Measurements from ENCODE around the gene TUBB2B.
"Not testable (repeated sequence)": the region's sequence is repeated elsewhere in the genome, so short reads cannot be mapped to it uniquely, and the experiment has no call there.

TUBB2B gene

DNA sequence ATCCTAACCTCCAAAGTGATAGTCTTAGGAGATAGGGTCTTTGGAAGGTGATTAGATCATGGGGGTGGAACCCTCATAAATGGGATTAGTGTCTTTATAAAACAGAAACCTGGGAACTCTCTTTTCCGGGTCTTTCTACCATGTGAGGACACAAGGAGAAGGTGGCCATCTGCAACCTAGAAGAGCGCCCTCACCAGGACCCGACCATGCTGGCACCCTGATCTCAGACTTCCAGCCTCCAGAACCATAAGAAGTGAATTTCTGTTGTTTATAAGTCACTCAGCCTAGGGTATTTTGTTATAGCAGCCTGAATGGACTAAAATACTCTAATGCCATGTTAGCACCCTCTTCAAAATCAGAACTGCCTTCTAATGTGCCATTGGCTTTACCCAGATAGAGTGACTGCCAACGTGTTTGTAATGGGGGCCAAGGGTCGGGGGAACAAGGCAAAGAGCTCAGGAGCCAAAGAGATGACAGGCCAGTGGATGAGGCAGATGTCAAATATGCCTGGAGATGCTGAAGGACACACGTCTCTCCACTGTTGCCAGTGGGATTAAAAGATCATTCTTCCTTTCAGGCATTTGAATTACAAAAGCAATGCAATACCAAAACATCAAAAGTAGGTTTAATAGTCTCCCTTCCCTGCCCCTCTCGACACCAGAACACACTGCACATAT lies 21.0 kb downstream of the TUBB2B start:
- no peaks in the 10 kb centered on the region for H3K9me3 ChIP-seq
- in situ Hi-C loops (cut with MboI; ENCODE audit: low sequenced_read_pairs), result no loop called here
- no peaks in the 10 kb centered on the region for H3K27me3 ChIP-seq (ENCODE audit: low read depth)
- H3K4me1 ChIP-seq, result peaks cover 6% of the 10 kb centered on the region
- DNase-seq (ENCODE audit: low spot score in 2 of 2), result no peak
- no peaks in the 10 kb centered on the region for H3K36me3 ChIP-seq (replicated peaks)
- no peak overlapping the region for H3K4me3 ChIP-seq

DNA sequence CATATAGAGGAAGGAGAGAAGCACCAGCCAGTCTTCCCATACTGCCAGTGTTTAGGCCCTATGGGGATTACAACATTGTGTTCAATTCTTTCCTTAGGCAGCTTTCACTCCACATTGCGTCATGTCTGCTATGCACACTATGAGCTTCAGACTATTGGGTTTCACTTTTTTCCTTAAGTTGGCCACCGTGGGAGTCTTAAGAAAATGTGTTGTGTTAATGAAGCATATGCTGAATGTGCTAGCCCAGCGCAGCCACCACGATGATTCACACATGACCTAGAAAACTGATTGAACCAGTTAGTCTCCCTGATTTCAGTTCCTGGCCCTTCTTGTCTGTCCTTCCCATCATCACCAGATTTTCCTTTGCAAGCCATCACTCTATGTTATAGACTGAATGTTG lies 21.5 kb downstream of the TUBB2B start:
- DNase-seq (ENCODE audit: low spot score in 2 of 2), result no peak

DNA sequence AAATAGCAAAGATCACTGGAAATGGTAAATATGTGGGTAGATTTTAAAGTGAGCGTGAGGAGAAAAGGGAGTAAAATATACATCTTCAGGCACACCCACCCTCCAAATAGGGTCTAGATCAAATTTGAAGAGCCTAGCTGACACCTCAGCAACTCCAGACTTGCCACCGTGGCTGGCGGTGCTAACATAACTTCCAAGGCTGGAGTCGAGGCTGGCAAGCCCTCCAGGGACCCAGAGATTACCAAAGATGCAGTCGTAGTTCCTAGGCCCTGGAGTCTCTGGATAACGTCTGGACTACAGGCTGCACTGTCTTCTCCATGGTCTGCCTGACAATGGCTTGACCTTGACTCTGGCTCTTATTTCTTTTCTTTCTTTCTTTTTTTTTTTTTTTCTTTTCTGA lies 22.5 kb downstream of the TUBB2B start:
- no peak overlapping the region for H3K4me3 ChIP-seq
- H3K27me3 ChIP-seq (ENCODE audit: low read depth), result no peaks in the 10 kb centered on the region
- H3K9me3 ChIP-seq, result no peaks in the 10 kb centered on the region
- peaks cover 6% of the 10 kb centered on the region for H3K4me1 ChIP-seq
- in situ Hi-C loops (cut with MboI; ENCODE audit: low sequenced_read_pairs), result no loop called here
- H3K36me3 ChIP-seq (replicated peaks), result no peaks in the 10 kb centered on the region
- no peak for DNase-seq (ENCODE audit: low spot score in 2 of 2)

More for the DNA sequence above, 21.5 kb downstream of the TUBB2B start:
- no peaks in the 10 kb centered on the region for H3K9me3 ChIP-seq
- in situ Hi-C loops (cut with MboI; ENCODE audit: low sequenced_read_pairs), result no loop called here
- peaks cover 6% of the 10 kb centered on the region for H3K4me1 ChIP-seq
- H3K36me3 ChIP-seq (replicated peaks), result no peaks in the 10 kb centered on the region
- no peaks in the 10 kb centered on the region for H3K27me3 ChIP-seq (ENCODE audit: low read depth)
- H3K4me3 ChIP-seq, result no peak overlapping the region

DNA sequence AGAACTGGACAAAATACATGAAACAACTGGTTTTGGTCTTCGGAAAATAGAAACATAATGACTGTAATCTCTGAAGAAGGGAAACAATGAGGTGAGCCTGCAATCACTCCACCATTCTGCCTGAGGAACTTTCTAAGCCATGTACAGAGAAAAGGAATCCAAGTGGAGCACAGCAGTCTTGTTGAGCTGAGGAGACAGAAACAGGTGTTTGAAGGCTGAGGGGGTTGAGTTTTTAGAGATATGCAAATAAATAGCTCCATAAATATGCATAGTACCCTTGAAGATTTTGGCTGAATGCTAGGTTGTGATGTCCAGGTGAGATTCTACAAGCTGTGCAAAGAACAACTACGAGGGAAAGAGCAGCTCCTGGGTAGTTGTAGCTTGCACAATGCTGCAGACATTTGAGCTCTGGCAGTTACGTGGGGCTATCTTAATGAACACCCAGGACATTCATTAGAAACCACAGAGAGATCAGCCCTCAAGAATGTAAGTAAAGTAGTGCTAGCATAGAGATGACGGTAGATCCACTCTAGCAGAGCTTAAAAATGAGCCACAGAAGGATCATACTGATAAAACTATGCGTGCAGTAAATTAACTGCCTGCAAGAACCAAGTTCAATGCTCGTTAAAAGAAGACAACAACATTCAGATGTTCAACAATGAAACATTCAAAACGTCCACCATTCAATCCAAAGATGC lies 24.3 kb downstream of the TUBB2B start:
- no peaks in the 10 kb centered on the region for H3K27me3 ChIP-seq (ENCODE audit: low read depth)
- no peak overlapping the region for H3K4me3 ChIP-seq
- no peaks in the 10 kb centered on the region for H3K36me3 ChIP-seq (replicated peaks)
- no peaks in the 10 kb centered on the region for H3K9me3 ChIP-seq
- H3K4me1 ChIP-seq, result peaks cover 4% of the 10 kb centered on the region
- in situ Hi-C loops (cut with MboI; ENCODE audit: low sequenced_read_pairs), result no loop called here
- no peak for DNase-seq (ENCODE audit: low spot score in 2 of 2)

DNA sequence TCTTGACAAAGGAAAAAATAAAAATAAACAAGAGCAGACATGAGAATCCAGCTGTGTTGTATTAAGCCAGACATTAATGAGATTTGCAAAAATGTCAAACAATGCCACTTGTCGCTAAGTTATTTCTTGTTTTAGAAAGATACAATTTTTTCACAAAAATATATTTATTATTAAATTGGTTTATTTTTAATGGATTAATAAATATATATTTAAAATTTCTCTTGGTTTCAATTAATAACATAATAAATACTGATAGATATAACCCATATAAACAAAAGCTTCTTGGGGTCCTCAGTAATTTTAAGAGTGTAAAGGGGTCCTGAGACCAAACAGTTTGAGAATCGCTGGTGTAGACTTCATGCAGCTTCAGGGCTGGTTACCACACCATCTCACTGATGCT lies 26.1 kb downstream of the TUBB2B start:
- H3K9me3 ChIP-seq, result no peaks in the 10 kb centered on the region
- DNase-seq (ENCODE audit: low spot score in 2 of 2), result no peak
- no peaks in the 10 kb centered on the region for H3K36me3 ChIP-seq (replicated peaks)
- peaks cover 1% of the 10 kb centered on the region for H3K4me1 ChIP-seq
- in situ Hi-C loops (cut with MboI; ENCODE audit: low sequenced_read_pairs), result no loop called here
- no peaks in the 10 kb centered on the region for H3K27me3 ChIP-seq (ENCODE audit: low read depth)
- no peak overlapping the region for H3K4me3 ChIP-seq

DNA sequence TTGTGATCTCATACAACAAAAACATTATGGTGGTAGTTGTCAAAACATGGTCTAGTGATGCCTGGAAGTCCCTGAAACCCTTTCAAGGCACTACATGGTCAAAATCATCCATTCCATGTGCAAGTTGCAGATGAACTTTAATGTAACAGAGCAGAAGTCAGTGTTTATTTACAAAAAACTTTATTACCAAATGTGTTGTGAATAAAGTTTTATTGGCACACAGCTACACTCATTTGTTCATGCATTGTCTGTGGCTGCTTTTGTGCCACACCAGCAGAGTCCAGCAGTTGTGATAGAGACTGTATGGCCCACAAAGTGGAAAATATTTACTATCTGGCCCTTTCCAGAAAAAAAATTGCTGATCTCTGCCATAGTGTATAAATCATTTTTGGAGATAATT lies 26.8 kb downstream of the TUBB2B start:
- Histone ChIP-seq H3K4me1 (no peaks in the 10 kb centered on the region), H3K36me3 (replicated peaks) (no peaks in the 10 kb centered on the region), H3K4me3 (no peak overlapping the region), H3K27me3 (ENCODE audit: low read depth) (no peaks in the 10 kb centered on the region), H3K9me3 (no peaks in the 10 kb centered on the region)
- in situ Hi-C loops (cut with MboI; ENCODE audit: low sequenced_read_pairs), result no loop called here
- DNase-seq (ENCODE audit: low spot score in 2 of 2), result no peak

DNA sequence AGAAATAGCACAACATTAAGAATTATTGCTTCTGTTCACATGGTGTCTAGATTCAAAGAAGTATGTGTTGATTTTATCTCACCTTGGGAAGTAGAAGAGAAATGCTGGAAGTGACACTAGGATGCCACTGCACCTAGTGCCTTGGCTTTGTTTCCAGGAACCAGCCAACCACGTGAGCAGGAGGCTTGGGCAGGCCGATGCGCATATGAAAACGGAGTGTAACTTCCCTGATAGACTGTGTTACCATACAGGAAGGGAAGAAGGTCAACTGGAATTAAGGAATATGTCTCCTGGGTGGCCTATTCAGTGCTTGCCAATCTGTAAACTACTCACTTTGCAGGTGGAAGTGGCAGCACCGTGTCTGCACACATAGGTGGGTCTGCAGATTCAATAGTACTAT lies 28.1 kb downstream of the TUBB2B start:
- Histone ChIP-seq H3K4me1 (peaks cover 7% of the 10 kb centered on the region), H3K4me3 (no peak overlapping the region), H3K36me3 (replicated peaks) (no peaks in the 10 kb centered on the region), H3K9me3 (no peaks in the 10 kb centered on the region), H3K27me3 (ENCODE audit: low read depth) (no peaks in the 10 kb centered on the region)
- DNase-seq (ENCODE audit: low spot score in 2 of 2), result no peak
- in situ Hi-C loops (cut with MboI; ENCODE audit: low sequenced_read_pairs), result no loop called here

DNA sequence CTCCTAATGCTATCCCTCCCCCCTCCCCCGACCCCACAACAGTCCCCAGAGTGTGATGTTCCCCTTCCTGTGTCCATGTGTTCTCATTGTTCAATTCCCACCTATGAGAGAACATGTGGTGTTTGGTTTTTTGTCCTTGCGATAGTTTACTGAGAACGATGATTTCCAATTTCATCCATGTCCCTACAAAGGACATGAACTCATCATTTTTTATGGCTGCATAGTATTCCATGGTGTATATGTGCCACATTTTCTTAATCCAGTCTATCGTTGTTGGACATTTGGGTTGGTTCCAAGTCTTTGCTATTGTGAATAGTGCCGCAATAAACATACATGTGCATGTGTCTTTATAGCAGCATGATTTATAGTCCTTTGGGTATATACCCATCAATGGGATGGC lies 29.7 kb downstream of the TUBB2B start:
- H3K36me3 ChIP-seq (replicated peaks); H3K4me1 ChIP-seq; H3K9me3 ChIP-seq; in situ Hi-C loops (cut with MboI; ENCODE audit: low sequenced_read_pairs); H3K27me3 ChIP-seq (ENCODE audit: low read depth); DNase-seq (ENCODE audit: low spot score in 2 of 2); H3K4me3 ChIP-seq: not testable (repeated sequence)

DNA sequence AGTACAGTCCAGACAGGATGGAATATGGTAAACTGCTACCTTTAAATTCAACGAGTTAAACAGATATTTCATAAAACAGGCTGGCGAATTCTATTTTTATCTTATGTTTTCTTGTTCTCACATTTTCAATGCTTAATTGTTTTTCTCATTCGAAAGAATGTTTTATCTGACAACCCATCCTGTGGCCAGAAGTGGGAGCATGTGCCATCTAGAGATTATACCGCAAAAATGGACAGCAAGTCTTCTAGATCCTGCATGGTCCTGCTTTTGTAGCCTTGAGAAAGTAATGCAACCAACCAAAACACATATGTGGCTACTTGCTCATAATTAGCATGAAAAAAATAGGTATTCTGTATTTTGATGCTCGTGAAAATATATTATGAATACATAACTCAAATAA lies 30.7 kb downstream of the TUBB2B start:
- DNase-seq (ENCODE audit: low spot score in 2 of 2), result no peak
- in situ Hi-C loops (cut with MboI; ENCODE audit: low sequenced_read_pairs), result no loop called here
- H3K4me1 ChIP-seq, result peaks cover 8% of the 10 kb centered on the region

DNA sequence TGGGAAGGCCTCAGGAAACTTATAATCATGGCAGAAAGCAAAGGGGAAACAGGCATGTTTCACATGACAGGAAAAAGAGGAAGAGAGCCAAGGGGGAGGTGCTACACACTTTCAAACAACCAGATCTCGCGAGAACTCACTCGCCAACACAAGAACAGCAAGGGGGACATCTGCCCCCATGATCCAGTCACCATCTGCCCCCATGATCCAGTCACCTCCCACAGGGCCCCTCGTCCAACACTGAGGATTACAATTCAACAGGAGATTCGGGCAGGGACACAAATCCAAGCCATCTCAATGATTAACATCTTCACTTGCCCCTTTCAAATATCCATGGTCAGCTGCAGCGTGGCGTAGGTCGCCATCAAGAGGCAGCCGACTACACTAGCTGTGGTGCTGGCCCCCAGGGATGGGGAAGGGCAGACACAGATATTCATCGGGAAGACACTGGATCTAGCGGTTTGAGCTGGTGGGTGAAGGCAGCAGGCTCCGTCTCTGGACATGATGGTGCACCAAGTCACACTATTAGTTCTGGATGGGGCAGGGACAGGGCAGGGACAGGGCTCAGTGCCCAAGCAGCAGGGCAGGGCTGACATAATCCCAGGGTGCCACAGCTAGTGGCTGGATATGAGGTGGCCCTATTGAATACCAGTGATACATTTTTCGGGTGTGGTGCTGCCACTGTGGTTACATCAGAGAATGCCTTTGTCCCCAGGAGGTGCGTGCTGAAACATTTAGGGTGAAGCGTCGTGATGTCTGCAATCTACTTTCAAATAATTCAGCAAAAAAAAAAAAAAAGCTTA lies 31.6 kb downstream of the TUBB2B start:
- Histone ChIP-seq H3K4me3 (no peak overlapping the region), H3K27me3 (ENCODE audit: low read depth) (no peaks in the 10 kb centered on the region)
- peak in 1 of 2 experiments; percentile 51 for DNase-seq (ENCODE audit: low spot score in 2 of 2)

More for the DNA sequence above, 30.7 kb downstream of the TUBB2B start:
- Histone ChIP-seq H3K36me3 (replicated peaks) (no peaks in the 10 kb centered on the region), H3K27me3 (ENCODE audit: low read depth) (no peaks in the 10 kb centered on the region), H3K9me3 (no peaks in the 10 kb centered on the region), H3K4me3 (no peak overlapping the region)

DNA sequence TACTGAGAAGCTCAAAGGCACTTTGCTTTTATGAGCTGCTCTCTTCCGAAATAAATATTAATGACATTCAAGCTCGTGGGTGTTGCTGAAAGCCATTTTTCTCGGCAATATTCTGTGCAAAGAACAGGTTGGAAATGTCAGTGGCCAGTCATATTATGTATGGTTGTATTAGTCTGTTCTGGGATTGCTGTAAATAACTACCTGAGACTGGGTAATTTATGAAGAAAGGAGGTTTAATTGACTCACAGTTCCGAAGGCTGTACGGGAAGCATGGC lies 32.1 kb downstream of the TUBB2B start:
- in situ Hi-C loops (cut with MboI; ENCODE audit: low sequenced_read_pairs), result no loop called here
- no peaks in the 10 kb centered on the region for H3K9me3 ChIP-seq
- peaks cover 8% of the 10 kb centered on the region for H3K4me1 ChIP-seq
- DNase-seq (ENCODE audit: low spot score in 2 of 2), result no peak
- no peak overlapping the region for H3K4me3 ChIP-seq
- no peaks in the 10 kb centered on the region for H3K27me3 ChIP-seq (ENCODE audit: low read depth)
- H3K36me3 ChIP-seq (replicated peaks), result no peaks in the 10 kb centered on the region

More for the DNA sequence above, 31.6 kb downstream of the TUBB2B start:
- in situ Hi-C loops (cut with MboI; ENCODE audit: low sequenced_read_pairs), result no loop called here
- Histone ChIP-seq H3K36me3 (replicated peaks) (no peaks in the 10 kb centered on the region), H3K4me1 (peaks cover 8% of the 10 kb centered on the region), H3K9me3 (no peaks in the 10 kb centered on the region)

DNA sequence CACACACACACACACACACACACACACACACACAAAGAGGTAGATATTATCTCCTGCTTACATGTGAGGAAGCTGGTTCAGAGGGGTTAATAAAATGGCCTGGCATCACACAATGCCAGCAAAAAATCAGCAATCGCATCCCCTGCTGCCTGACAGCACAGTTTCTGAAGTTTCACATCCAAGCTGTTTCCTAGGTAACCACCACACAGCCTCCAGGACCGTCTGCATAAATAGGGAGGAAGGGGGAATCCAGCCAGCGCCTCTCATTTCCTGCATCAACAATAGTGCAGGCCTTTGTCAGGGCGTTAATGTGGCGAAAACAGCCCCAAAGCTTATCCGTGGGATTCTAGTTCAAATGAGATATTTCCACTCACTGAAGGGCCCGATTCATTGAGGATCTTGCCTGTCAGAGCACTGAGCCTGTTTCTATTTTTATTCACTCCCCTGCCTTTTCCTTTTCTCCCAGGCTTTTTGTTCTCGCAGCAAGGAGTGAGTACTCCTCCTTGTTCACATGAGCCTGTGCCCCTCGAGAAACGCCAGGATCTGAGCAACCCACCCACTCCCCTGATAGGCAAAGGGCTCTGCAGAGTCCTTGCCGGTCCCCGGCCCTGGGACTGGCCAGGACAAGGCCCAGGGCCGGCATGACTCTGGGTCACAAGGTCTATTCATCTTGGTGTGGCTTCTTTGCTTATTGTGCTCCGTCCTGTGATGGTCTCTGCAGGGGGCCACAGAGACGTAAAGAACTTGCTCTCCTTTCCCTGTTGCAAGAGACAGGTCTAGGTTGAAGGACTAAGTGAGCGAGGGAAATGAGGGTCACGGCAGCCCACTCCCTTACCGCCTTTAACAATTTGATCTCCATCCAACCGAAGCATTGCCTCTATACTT lies 32.7 kb downstream of the TUBB2B start:
- in situ Hi-C loops (cut with MboI; ENCODE audit: low sequenced_read_pairs), result no loop called here
- no peak overlapping the region for H3K4me3 ChIP-seq
- H3K27me3 ChIP-seq (ENCODE audit: low read depth), result no peaks in the 10 kb centered on the region
- H3K4me1 ChIP-seq, result peaks cover 8% of the 10 kb centered on the region
- peak in 1 of 2 experiments; percentile 57 for DNase-seq (ENCODE audit: low spot score in 2 of 2)
- no peaks in the 10 kb centered on the region for H3K9me3 ChIP-seq
- no peaks in the 10 kb centered on the region for H3K36me3 ChIP-seq (replicated peaks)

DNA sequence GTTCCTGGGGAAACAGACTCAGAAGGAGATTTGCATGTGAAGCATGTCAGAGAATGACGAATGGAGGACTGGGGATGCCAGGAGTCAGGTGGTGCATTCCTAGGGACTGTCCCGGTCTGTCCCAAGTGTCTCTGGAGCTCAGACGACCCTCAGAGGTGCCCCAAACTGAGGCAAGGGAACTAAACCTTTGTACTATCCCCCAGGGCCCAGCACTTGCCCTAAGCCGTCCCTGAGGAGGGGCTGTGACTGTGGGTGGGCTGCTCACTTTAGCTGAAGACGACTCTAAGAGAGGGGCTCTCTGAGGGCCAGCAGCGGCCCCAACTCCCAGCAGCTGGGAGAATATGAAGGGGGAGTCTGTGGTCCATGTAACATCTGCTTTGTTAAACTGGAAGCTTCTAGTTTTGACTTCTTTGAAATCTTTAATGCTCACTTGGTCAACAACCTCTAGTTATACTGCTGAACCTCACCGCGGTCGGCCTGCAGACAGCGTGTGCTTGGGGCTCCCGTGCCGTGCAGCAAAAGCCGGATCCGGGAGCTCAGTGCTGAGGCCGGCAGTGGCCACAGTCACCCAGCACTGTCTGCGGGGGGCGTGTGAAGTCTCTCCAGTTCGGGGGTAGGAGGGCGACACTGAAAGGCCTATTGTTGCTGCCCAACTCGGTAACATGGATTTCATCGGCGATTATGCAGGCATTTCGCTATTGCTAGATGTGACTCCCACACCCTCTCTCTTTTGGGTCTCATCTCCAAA lies 34.2 kb downstream of the TUBB2B start:
- in situ Hi-C loops (cut with MboI; ENCODE audit: low sequenced_read_pairs), result no loop called here

More for the DNA sequence above, 34.2 kb downstream of the TUBB2B start:
- Histone ChIP-seq H3K27me3 (ENCODE audit: low read depth) (no peaks in the 10 kb centered on the region), H3K9me3 (no peaks in the 10 kb centered on the region), H3K36me3 (replicated peaks) (no peaks in the 10 kb centered on the region), H3K4me3 (no peak overlapping the region), H3K4me1 (peaks cover 8% of the 10 kb centered on the region)
- no peak for DNase-seq (ENCODE audit: low spot score in 2 of 2)

Measured in HAP-1 (cell line).